ENCODE data around the gene AHRR.

AHRR gene

DNA sequence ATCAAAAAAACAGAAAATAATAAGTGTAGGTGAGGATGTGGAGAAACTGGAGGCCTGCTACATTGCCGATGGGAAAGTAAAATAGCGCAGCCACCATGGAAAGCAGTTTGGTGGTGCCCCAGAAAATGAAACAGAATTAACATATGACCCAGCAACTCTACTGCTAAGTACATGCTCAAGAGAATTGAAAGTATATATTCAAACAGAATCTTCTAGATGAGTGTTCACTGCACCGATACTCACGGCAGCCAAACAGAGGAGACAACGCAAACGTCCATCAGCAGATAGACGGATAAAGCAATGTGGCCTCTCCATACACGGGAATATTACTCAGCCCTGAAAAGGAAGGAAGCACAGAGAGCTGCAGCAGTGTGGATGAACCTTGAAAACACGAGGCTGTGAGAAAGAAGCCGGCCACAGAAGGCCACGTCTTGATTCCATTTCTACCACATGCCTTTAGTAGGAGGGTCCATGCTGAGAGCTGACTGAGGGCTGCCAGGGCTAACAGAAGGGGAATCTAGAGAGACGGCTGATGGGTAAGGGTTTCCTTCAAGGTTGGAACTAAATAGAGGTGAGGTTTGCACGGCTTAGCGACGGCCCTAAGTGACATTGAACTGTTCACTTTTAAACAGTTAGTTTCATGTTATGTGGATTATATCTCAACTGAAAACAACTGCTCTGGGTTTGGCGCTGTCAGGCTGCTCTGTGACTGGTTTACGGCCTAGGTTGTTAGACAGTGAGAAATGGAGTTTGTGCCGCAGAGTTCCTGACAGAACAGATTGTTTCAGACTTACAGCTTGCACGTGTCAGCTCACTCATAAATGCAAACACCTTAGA, 29.8 kb downstream of the AHRR start:
- no peak for DNase-seq (ENCODE audit: low read depth)
- H3K4me3 ChIP-seq (ENCODE audit: low read depth, low read length): no peak overlapping the region
- TF ChIP-seq, protein P1, sequence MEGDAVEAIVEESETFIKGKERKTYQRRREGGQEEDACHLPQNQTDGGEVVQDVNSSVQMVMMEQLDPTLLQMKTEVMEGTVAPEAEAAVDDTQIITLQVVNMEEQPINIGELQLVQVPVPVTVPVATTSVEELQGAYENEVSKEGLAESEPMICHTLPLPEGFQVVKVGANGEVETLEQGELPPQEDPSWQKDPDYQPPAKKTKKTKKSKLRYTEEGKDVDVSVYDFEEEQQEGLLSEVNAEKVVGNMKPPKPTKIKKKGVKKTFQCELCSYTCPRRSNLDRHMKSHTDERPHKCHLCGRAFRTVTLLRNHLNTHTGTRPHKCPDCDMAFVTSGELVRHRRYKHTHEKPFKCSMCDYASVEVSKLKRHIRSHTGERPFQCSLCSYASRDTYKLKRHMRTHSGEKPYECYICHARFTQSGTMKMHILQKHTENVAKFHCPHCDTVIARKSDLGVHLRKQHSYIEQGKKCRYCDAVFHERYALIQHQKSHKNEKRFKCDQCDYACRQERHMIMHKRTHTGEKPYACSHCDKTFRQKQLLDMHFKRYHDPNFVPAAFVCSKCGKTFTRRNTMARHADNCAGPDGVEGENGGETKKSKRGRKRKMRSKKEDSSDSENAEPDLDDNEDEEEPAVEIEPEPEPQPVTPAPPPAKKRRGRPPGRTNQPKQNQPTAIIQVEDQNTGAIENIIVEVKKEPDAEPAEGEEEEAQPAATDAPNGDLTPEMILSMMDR (IDR thresholded peaks at IDR 0.05; ENCODE audit: control insufficient read depth, extremely low read depth, insufficient read depth): no peak

- TF ChIP-seq, protein P1 (IDR thresholded peaks at IDR 0.05; ENCODE audit: control insufficient read depth, extremely low read depth, insufficient read depth): no peak
- H3K4me3 ChIP-seq (ENCODE audit: low read depth, low read length): no peak overlapping the region
- no peak for DNase-seq (ENCODE audit: low read depth)
Measured at GRCh38 chr5:351921-352245, 30.4 kb downstream of the AHRR start.

DNA sequence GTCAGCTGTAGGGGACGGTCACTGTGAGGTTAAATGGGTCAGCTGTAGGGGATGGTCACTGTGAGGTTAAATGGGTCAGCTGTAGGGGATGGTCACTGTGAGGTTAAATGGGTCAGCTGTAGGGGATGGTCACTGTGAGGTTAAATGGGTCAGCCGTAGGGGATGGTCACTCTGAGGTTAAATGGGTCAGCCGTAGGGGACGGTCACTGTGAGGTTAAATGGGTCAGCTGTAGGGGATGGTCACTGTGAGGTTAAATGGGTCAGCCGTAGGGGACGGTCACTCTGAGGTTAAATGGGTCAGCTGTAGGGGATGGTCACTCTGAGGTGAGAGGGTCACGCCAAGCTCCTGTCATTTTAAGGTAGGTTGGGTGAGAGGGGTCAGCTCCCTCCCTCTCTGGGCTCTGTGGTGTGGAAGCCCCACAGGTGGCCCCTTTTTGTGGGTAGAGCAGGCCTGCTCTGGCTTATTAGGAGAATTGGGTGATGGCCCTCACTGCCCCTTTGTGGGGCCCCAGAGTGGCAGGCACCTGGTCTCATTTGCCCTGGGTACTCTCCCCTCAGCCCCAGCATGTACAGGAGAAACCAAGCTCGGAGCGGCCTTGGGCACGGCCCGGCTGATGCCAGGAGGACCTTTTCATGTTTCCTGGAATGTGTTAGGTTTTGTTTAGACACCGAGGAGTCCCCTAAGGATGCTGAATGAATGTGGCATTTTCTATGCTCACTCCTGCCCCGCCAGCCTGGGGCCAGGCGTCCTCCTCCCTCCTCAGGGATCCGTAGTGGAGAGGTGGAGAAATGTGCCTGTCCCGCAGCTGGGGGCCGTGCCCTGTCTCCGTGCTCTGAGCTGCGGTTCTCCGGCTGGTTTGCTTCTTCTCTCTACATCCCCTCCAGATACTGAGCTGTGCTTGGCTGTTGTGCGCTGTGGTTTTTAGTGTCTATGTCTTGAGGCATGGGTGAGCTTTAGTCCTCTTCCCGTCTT, 31.4 kb downstream of the AHRR start:
- no peak for DNase-seq (ENCODE audit: low read depth)
- TF ChIP-seq, protein P1 (IDR thresholded peaks at IDR 0.05; ENCODE audit: control insufficient read depth, extremely low read depth, insufficient read depth): no peak
- H3K4me3 ChIP-seq (ENCODE audit: low read depth, low read length): no peak overlapping the region

DNA sequence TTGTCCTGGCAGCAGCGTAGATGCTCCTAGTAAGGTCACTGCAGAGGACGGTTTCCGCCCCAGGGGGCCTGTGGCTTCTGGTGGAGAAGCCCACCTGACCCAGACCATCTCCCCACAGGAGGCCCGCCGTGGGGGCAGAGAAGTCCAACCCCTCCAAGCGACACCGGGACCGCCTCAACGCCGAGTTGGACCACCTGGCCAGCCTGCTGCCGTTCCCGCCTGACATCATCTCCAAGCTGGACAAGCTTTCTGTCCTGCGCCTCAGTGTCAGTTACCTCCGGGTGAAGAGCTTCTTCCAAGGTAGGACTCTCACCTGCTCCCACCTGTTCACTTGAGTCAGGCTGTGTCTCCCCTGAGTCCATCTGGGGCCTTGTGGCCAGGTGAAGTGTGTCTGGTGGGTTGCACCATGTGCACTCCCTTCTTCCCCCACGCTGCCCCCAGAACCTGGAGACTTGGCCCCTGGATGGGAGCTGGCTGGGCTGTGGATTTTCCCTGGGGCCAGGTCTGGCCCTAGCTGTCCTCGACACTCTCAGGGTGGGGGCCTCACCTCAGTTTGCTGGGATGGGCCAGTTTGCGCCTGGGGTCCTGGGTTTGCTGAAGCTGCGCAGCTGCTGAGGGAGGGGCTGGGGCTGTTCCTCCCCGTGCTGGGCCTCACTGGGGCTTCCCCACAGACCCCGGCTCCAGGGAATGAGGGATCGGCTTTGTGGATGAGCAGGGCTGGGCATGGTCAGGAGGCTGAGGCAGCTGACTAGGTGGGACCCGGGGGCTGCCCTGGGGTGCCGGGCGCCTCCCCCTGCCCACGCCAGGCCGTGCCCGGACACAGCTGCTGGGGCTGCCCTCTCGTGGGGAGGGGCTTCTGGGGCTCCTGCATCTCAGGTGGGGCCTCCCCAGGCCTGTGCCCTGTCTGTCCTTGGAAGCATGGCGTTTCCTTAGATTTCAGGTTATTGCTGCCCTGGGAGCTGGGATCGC, 32.4 kb downstream of the AHRR start:
- H3K4me3 ChIP-seq (ENCODE audit: low read depth, low read length): no peak overlapping the region
- TF ChIP-seq, protein P1 (IDR thresholded peaks at IDR 0.05; ENCODE audit: control insufficient read depth, extremely low read depth, insufficient read depth): no peak

DNA sequence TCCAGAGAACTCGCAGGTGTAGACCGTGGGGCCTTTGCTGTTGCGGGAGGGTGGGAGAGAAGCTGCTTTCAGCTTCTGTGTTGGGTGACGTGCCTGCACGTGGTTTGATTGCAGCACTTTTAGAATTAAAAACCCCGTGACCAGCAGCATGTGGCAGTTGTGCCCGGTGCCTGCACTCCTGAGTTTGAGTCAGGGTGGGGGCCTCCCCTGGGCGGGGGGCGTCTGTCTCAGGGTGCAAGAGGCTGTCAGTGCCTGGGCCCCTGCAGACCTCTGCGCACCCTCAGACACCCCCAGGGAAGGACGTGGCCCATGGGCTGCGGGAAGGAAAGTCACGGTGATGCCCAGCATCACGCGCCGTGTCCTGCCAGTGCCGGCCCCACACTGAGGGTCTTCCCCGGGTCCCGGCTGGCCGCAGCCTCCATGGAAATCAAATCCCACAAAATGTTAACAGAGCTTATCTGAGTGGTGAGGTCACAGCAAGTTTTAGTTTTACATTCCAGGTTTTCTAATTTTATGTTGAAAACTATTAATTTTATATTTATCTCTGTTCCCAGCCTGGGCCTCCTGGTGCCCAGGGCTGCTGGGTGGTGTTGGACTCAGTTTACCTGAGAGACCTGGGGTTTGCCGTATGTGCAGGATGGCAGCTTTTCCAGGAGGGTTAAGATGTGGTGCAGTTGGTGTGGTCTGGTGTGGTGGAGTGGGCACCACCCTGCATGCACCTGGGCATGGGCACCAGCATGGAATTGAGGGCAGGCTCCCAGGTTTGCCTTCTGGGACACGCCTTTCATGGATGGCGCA, 33.3 kb downstream of the AHRR start:
- no peak overlapping the region for H3K4me3 ChIP-seq (ENCODE audit: low read depth, low read length)
- no peak for DNase-seq (ENCODE audit: low read depth)
- TF ChIP-seq, protein P1 (IDR thresholded peaks at IDR 0.05; ENCODE audit: control insufficient read depth, extremely low read depth, insufficient read depth): no peak

More for the DNA sequence above, 32.4 kb downstream of the AHRR start:
- DNase-seq (ENCODE audit: low read depth): no peak

Measured in LNCaP clone FGC (cell line).